HG03575 (cell line): ENCODE measurements around the gene CTBP2.

Source experiments
- ATAC-seq: cut with Tn5 transposase; IDR thresholded peaks from one replicate; pipeline ENCODE4 v1.9.1; 2021; ENCODE audit not compliant: unreplicated experiment, insufficient number of reproducible peaks, low FRiP score; ENCODE audit errors: extremely low read depth

CTBP2 gene

DNA sequence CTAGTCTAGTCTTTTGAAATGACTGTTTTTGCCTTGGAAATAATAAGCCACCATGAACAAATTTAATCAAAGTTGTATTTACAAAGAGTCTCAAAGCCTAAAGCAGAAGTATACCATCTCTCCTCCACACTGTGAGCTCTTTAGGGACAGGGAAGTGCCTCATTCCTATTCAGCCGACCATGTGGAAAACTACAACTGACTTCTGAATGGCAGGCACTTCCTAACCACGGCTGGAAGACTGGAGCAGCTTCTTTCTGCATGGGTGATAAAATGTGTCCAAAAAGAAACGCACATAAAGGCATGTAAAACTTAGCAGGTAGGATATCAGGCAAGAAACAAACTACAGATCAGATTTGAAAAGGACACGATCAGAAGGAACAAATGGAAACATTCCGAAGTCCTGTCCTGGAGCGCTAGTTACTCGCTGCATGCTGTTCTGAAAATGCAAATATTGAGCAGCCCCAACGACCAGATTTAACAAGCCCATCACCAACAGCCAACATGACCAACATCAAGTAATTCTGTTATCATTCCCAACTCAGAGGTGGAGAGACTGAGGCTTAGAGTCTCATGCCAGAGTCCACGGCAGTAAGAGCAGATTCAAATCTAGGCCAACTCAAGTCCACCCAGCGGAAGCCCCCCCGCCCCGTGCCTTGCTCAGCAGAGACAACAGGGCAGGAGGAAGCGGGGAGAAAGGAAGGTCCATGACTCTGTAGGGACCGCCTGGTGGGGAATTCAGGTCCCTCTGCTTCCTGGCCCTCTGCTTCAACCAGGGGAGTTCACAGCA is 26.5 kb downstream of the CTBP2 start:
- no peak for ATAC-seq

- ATAC-seq = no peak
Measured at GRCh38 chr10:125132344-125132743, 28.0 kb downstream of the CTBP2 start.

DNA sequence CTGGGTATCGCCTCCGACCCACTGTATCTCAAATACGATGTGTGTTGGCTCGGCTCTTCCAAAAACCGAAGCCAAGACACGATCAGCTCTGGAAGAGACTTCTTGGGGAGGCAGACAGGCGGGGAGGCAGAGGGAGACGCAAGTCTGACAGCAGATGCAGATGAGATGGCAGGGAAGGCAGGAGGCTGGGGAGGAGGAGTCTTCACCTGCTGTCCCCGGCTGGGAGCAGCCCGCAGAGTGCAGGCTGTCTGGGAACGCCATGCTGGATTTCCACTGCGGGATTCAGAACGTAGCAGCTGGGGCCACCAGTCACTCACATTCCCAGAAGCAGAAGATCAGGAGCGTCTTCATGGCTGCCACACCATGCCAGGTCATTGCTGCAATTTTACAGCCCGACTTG is 29.4 kb downstream of the CTBP2 start:
- ATAC-seq = no peak

GRCh38 chr10:125130260-125130659 is 30.1 kb downstream of the CTBP2 start:
- no peak for ATAC-seq

GRCh38 chr10:125129076-125129458 is 31.3 kb downstream of the CTBP2 start:
- ATAC-seq = no peak

DNA sequence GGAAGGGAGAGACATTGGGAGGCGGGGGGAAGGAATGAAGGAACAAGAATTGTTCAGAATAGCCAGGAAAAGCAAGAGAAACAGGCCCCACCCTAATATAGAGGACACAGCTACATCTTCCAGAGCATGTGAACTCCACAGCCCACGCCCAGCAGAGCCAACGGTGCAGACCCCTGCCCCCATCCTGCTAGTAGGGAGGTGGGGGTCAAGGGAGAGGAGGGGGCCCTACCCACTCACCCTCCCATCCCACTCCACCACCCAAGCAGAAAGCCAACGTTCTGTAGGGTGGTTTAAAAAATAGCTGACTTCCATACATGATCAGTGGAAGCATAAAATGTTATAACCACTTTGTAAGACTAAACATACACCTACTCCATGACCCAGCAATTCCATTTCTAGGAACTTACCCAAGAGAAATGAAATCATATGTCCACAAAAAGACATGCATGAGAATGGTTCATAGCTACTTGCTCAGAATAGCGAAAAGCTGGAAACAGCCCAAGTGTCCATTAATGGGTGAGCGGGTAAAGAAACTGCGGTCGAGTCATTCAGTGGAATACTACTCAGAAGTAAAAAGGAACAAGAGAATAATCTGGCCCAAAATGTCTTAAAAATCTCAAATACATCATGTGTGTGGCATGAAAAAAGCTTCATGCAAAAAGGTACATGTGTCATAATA is 31.8 kb downstream of the CTBP2 start:
- no peak for ATAC-seq

DNA sequence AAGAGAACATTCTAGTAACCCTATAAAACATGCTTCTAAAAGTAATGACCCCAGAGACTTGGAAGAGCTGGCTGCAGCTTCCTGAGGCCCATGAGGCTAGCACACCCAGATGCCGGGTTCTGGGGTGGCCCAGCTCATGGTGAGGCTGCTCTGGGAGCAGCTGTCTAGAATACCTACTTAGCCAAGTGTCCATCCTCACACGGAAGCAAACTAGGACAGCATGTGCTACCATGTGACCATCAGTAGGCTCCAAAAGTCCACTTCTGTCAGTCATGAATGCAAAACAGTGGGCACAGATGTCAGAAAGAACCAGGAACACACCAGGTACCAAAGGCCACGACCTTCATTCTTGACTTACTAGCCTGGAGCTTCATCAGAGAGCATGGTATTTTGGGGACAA is 32.4 kb downstream of the CTBP2 start:
- ATAC-seq = no peak

- no peak for ATAC-seq
Measured at GRCh38 chr10:125127110-125127509, 33.3 kb downstream of the CTBP2 start.

DNA sequence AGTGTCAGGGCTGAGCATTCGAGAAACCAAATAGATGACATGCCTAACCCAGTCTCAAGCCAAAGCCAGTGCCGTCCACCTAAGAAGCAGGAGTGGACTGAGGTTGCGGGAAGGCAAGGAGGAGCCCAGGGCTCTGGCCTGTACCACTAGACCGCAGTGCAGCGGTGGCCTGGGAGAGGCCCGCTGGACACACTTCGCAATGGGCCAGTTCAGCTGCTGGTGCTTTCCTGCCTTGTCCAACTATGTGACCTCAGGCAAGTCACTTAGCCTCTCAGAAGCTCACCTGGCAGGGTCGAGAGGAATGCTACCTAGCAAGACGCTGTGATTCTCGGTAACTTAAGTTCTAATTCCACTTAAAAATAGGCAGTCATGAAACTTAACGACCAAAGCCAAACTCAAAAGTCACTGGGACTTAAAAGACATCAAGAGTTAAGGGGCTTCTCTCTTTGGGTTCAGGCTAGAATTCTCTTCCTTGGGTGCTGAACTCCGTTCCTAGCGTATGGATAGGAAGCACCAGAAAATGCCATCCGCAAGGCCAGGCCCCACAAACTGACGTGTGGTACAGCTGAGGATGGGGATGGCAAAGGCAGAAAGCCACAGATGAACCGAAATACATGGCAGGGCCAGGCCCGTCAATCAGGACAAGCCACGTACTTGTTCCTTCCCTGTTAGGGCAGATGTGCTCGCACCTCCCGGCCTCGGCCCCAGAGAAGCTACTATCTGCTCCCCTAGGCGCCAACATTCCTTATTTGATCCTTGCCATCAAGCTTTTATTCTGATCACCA is 34.2 kb downstream of the CTBP2 start:
- ATAC-seq = no peak

GRCh38 chr10:125124907-125125306 is 35.5 kb downstream of the CTBP2 start:
- ATAC-seq = no peak

GRCh38 chr10:125124115-125124487 is 36.3 kb downstream of the CTBP2 start:
- no peak for ATAC-seq

GRCh38 chr10:125123476-125124114 is 36.8 kb downstream of the CTBP2 start:
- no peak for ATAC-seq

DNA sequence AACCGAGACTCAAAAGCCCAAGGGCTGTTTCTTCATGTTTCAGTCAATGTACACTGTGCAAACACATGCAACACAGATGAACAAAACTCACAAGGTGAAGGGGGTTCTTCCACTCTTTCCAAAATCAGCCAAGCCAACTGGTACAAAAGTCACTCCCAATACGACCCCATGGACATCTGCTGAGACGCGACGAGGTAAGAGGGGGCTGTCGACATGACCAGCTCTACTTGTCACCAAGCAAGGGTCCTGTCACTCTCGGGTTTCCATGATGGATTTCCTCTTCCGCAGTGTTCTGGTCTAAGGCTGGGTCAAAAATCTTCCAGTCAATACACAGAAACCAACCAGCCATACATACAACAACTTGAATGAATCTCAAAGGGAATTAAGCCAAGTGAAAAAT is 37.8 kb downstream of the CTBP2 start:
- ATAC-seq = no peak

GRCh38 chr10:125121003-125121402 is 39.4 kb downstream of the CTBP2 start:
- ATAC-seq = no peak

GRCh38 chr10:125120053-125120710 is 40.2 kb downstream of the CTBP2 start:
- no peak for ATAC-seq

- ATAC-seq = no peak
Measured at GRCh38 chr10:125118701-125119100, 41.7 kb downstream of the CTBP2 start.

- no peak for ATAC-seq
Measured at GRCh38 chr10:125118011-125118611, 42.3 kb downstream of the CTBP2 start.

DNA sequence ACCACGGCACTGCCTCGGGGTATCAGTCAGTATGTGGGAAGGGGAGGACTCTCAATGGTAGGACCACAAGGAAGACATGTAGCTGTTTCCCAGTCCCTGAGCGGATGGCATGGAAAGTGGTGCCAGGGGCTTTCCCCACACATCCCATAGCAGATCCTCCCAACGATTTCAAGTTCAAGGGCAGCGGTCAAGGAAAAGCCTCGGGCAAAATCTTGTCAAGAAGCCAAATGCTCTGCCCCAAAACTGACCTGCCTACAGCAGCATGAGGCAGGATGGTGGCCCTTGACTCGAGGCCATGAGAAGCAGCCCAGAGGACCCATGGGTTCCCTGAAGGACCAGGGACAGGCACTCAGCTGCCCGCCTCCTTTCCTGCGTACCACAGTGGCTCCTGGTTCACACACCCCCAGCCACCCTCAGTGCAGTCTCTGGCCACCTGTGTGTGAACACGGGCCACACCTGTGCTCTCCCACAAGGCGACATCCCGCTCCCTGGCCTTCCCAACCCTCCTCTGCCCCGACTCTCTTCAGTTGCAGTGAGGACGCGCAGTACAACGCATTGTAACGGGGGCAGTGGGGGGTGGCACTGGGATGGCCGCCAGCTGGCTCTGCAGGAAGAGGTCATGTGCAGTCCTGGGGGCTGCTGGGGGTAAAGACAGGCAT is 43.6 kb downstream of the CTBP2 start:
- ATAC-seq = no peak
